ENCODE results near the gene OLAH. TPM values are rescaled to one million over a fixed set of nuclear protein-coding genes. Genes with fewer than 3 reads are reported as not detected.

OLAH gene
- total and polyA plus RNA-seq, 3 experiments from 2014 or later = not detected

GRCh38 chr10:15121707-15122106, 78.0 kb downstream of the OLAH start:
- H3K36me3 Mint-ChIP-seq = peaks cover 8 to 44% (median 17%) of the 10 kb centered on the region in 3 donors
- no peaks in the 10 kb centered on the region for H3K9me3 Mint-ChIP-seq
- Histone ChIP-seq H3K27ac (ENCODE audit: low read depth, low read length) (no peak overlapping the region), H3K27me3 (ENCODE audit: insufficient read depth, low read length, poor library complexity, severe bottlenecking) (no peaks in the 10 kb centered on the region), H3K4me3 (ENCODE audit: low read length) (no peak overlapping the region), H3K9me3 (ENCODE audit: low read length) (no peaks in the 10 kb centered on the region), H3K4me1 (ENCODE audit: insufficient read depth, low read length) (no peaks in the 10 kb centered on the region), H3K36me3 (ENCODE audit: insufficient read depth, low read length) (peaks cover 32% of the 10 kb centered on the region)
- DNase-seq = no peak
- H3K27ac Mint-ChIP-seq = peak overlapping the region in 1 of 8 donors; percentile 26
- POLR2A ChIA-PET = no interaction called here
- no peak overlapping the region for H3K4me3 Mint-ChIP-seq
- H3K27me3 Mint-ChIP-seq = no peaks in the 10 kb centered on the region
- peaks cover 6 to 19% (median 17%) of the 10 kb centered on the region in 3 donors for H3K4me1 Mint-ChIP-seq
- CTCF ChIA-PET = interaction anchor here (1.0 to 1.1 kb wide), 2 partner anchors 15 to 16 kb away, joined by 3 read pairs; no protein-coding TSS in a partner anchor

- H3K4me3 ChIP-seq (ENCODE audit: low read length) = no peak overlapping the region
- H3K36me3 ChIP-seq (ENCODE audit: insufficient read depth, low read length) = peaks cover 32% of the 10 kb centered on the region
These were observed 78.8 kb downstream of the OLAH start for GRCh38 chr10:15122477-15123030.

More at GRCh38 chr10:15122477-15123030, 78.8 kb downstream of the OLAH start:
- Mint-ChIP-seq H3K9me3 (no peaks in the 10 kb centered on the region), H3K4me1 (peaks cover 6 to 19% (median 17%) of the 10 kb centered on the region in 3 donors), H3K27ac (peak overlapping the region in 4 of 8 donors; percentile 19 to 72 (median 42)), H3K36me3 (peaks cover 8 to 46% (median 17%) of the 10 kb centered on the region in 3 donors), H3K27me3 (no peaks in the 10 kb centered on the region), H3K4me3 (no peak overlapping the region)
- ChIA-PET POLR2A (interaction anchor here (0.6 to 0.7 kb wide), 2 partner anchors 14 to 117 kb away, joined by 3 to 6 read pairs; no protein-coding TSS in a partner anchor), CTCF (interaction anchor here (1.1 kb wide), 1 partner anchor 16 kb away, joined by 3 read pairs; no protein-coding TSS in a partner anchor)
- no peaks in the 10 kb centered on the region for H3K9me3 ChIP-seq (ENCODE audit: low read length)
- DNase-seq = no peak
- H3K4me1 ChIP-seq (ENCODE audit: insufficient read depth, low read length) = no peaks in the 10 kb centered on the region
- no peaks in the 10 kb centered on the region for H3K27me3 ChIP-seq (ENCODE audit: insufficient read depth, low read length, poor library complexity, severe bottlenecking)
- no peak overlapping the region for H3K27ac ChIP-seq (ENCODE audit: low read depth, low read length)

Other genes starting within 250 kb of the OLAH start
- 1 to 10 TPM in 1 of 2 experiments, under 1 TPM in 1; 0.96 to 1.2 TPM for gene CDNF, start 205.9 kb upstream of the OLAH start, total RNA-seq
- 0.47 TPM for gene CDNF, start 205.9 kb upstream of the OLAH start, polyA plus RNA-seq
- 10 to 100 TPM; 43.3 to 45.5 TPM for gene HSPA14, start 205.6 kb upstream of the OLAH start, total RNA-seq
- gene HSPA14, start 205.6 kb upstream of the OLAH start, polyA plus RNA-seq = 20.0 TPM
- gene MSANTD7, start 205.6 kb upstream of the OLAH start, total RNA-seq = 10 to 100 TPM; 28.5 to 30.4 TPM
- 8.7 TPM for gene MSANTD7, start 205.6 kb upstream of the OLAH start, polyA plus RNA-seq
- gene SUV39H2, start 165.1 kb upstream of the OLAH start, total RNA-seq = 10 to 100 TPM; 30.8 to 35.8 TPM
- 3.4 TPM for gene SUV39H2, start 165.1 kb upstream of the OLAH start, polyA plus RNA-seq
- 10 to 100 TPM; 11.3 to 12.5 TPM for gene DCLRE1C, start 89.8 kb upstream of the OLAH start, total RNA-seq
- 28.4 TPM for gene DCLRE1C, start 89.8 kb upstream of the OLAH start, polyA plus RNA-seq
- gene MEIG1, start 84.6 kb upstream of the OLAH start, total RNA-seq = 1 to 10 TPM in 1 of 2 experiments, under 1 TPM in 1; 0.91 to 1.2 TPM
- 0.67 TPM for gene MEIG1, start 84.6 kb upstream of the OLAH start, polyA plus RNA-seq
- gene ACBD7, start 44.8 kb downstream of the OLAH start, total RNA-seq = 1 to 10 TPM in 1 of 2 experiments, under 1 TPM in 1; 0.80 to 1.2 TPM
- not detected for gene ACBD7, start 44.8 kb downstream of the OLAH start, polyA plus RNA-seq
- 10 to 100 TPM; 21.3 to 21.7 TPM for gene RPP38, start 53.4 kb downstream of the OLAH start, total RNA-seq
- gene RPP38, start 53.4 kb downstream of the OLAH start, polyA plus RNA-seq = 27.3 TPM
- 10 to 100 TPM; 16.1 to 16.8 TPM for gene NMT2, start 124.8 kb downstream of the OLAH start, total RNA-seq
- 36.6 TPM for gene NMT2, start 124.8 kb downstream of the OLAH start, polyA plus RNA-seq

All from CD8-positive, alpha-beta memory T cell (primary cell).